C4-2B (cell line): ENCODE data around the gene ST8SIA5.

Source experiments
- H3K27ac ChIP-seq: fragments of 450-650 bp; 2 replicates; pipeline ENCODE4 v1.5.1; 2017
- CTCF ChIP-seq: fragments of 450-650 bp; conservative IDR thresholded peaks from 2 replicates; pipeline ENCODE4 v1.5.1; 2017; ENCODE audit warnings: mild to moderate bottlenecking
- ZFX ChIP-seq: fragments of 450-650 bp; IDR thresholded peaks from 2 replicates; pipeline ENCODE4 v1.6.1; 2017

ST8SIA5 gene

GRCh38 chr18:46672062-46672970 is 84.5 kb downstream of the ST8SIA5 start:
- H3K27ac ChIP-seq, result no peak overlapping the region
- TF ChIP-seq ZFX (no peak), CTCF (no peak)

GRCh38 chr18:46668694-46669093 is 88.2 kb downstream of the ST8SIA5 start:
- TF ChIP-seq ZFX, result no peak
- no peak for TF ChIP-seq CTCF
- no peak overlapping the region for H3K27ac ChIP-seq

- TF ChIP-seq ZFX (no peak), CTCF (no peak)
- no peak overlapping the region for H3K27ac ChIP-seq
Observed at GRCh38 chr18:46668135-46668534, 88.7 kb downstream of the ST8SIA5 start.

- no peak for TF ChIP-seq CTCF
- no peak for TF ChIP-seq ZFX
- H3K27ac ChIP-seq, result no peak overlapping the region
Observed at GRCh38 chr18:46663539-46663938, 93.3 kb downstream of the ST8SIA5 start.

GRCh38 chr18:46660957-46661749 is 95.7 kb downstream of the ST8SIA5 start:
- no peak overlapping the region for H3K27ac ChIP-seq
- TF ChIP-seq ZFX (no peak), CTCF (no peak)

GRCh38 chr18:46659484-46659883 is 97.4 kb downstream of the ST8SIA5 start:
- H3K27ac ChIP-seq, result no peak overlapping the region
- no peak for TF ChIP-seq ZFX
- TF ChIP-seq CTCF, result no peak
